Esophagus muscularis mucosa (tissue), 4 donors: ENCODE data around the gene QSOX2. TPM values are rescaled to one million over a fixed set of nuclear protein-coding genes. Genes with fewer than 3 reads are reported as not detected.

Experiments
- DNase-seq: peaks from one replicate; pipeline ENCODE4 v3.0.0-alpha.2; 2017; ENCODE audit errors: extremely low spot score
- H3K27ac ChIP-seq, 4 donors: fragments of 200-600 bp; sonication (generic); replicated peaks in 1 of 4; 1 replicate in 3 of 4; 2 replicates in 1 of 4; pipeline ENCODE4 v1.5.1; 2016 to 2019; ENCODE audit warnings: mild to moderate bottlenecking in 1 of 4
- H3K27me3 ChIP-seq, 4 donors: fragments of 200-600 bp; sonication (generic); one replicate each; pipeline versions ENCODE4 v1.5.1 to v1.6.0; 2016 to 2019
- H3K36me3 ChIP-seq, 4 donors: fragments of 200-600 bp; sonication (generic); one replicate each; pipeline ENCODE4 v1.5.1; 2016 to 2019
- H3K4me1 ChIP-seq, 4 donors: fragments of 200-600 bp; sonication (generic); one replicate each; pipeline ENCODE4 v1.5.1; 2016 to 2019
- H3K4me3 ChIP-seq, 4 donors: fragments of 200-600 bp; sonication (generic); 1 replicate in 2 of 4; 2 replicates in 2 of 4; pipeline ENCODE4 v1.5.1; 2016 to 2019; ENCODE audit warnings: mild to moderate bottlenecking in 4 of 4, moderate library complexity in 1 of 4
- H3K9me3 ChIP-seq, 4 donors: fragments of 200-600 bp; sonication (generic); 1 replicate in 3 of 4; 2 replicates in 1 of 4; pipeline ENCODE4 v1.5.1; 2016 to 2019
- CTCF ChIP-seq, 3 experiments: fragments of 200-600 bp in 2 of 3; fragments of 450-650 bp in 1 of 3; sonication (generic) in 2 of 3; IDR thresholded peaks; one replicate each; pipeline ENCODE4 v1.5.1; 2017 to 2019; ENCODE audit warnings: antibody characterized with exemption in 3 of 3, mild to moderate bottlenecking in 2 of 3, moderate library complexity in 1 of 3
- EP300 ChIP-seq: sonication (generic); formaldehyde crosslinking; IDR thresholded peaks from one replicate; pipeline ENCODE4 v1.6.1; 2017; ENCODE audit warnings: antibody characterized with exemption
- POLR2A ChIP-seq: fragments of 450-650 bp; IDR thresholded peaks from one replicate; pipeline ENCODE4 v1.6.1; 2017; ENCODE audit warnings: antibody characterized with exemption, moderate library complexity, mild to moderate bottlenecking, low read depth
- POLR2AphosphoS5 ChIP-seq, 2 donors: sonication (generic); formaldehyde crosslinking; IDR thresholded peaks; one replicate each; pipeline ENCODE4 v1.6.1; 2017; ENCODE audit warnings: antibody characterized with exemption in 2 of 2
- WGBS: methylation state at CpG from one replicate; pipeline ENCODE4 v1.1.5; 2018; 5-methylcytosine and 5-hydroxymethylcytosine counted together
- intact Hi-C: fragments of 100-400 bp; cut with DNase I; formaldehyde crosslinking; loops from one replicate; pipeline ENCODE4 v1.15.1; 2023
- total RNA-seq, 4 donors: library from RNA; depleted of rRNA; stranded (reverse); fragments of >200 nt; gene quantifications; one replicate each; pipeline versions ENCODE4 v1.1.0 to v1.2.1, GENCODE V29; 2016

QSOX2 gene
- total RNA-seq, 4 donors from 2014 or later, result 5.4 to 7.6 (median 6.3) TPM

- Histone ChIP-seq H3K36me3 (peaks cover 7 to 45% (median 30%) of the 10 kb centered on the region in 4 donors), H3K4me3 (no peak overlapping the region)
- 95% methylated on average over 17 of the region's 17 CpGs for WGBS
These were observed 10.4 kb downstream of the QSOX2 start for GRCh38 chr9:136235171-136235570.

GRCh38 chr9:136234597-136234996 is 11.0 kb downstream of the QSOX2 start:
- DNase-seq, result no peak
- no peak for TF ChIP-seq POLR2AphosphoS5 (IDR thresholded peaks at IDR 0.05)
- no peak for TF ChIP-seq POLR2A
- TF ChIP-seq EP300, result no peak
- no peak for TF ChIP-seq CTCF (IDR thresholded peaks at IDR 0.05)
- Histone ChIP-seq H3K4me3 (no peak overlapping the region), H3K4me1 (peaks cover 0 to 18% (median 9%) of the 10 kb centered on the region in 4 donors), H3K36me3 (peaks cover 7 to 45% (median 30%) of the 10 kb centered on the region in 4 donors), H3K27me3 (no peaks in the 10 kb centered on the region), H3K27ac (no peak overlapping the region), H3K9me3 (no peaks in the 10 kb centered on the region)
- intact Hi-C loops, result no loop called here
- WGBS, result 94% methylated on average over 21 of the region's 21 CpGs

More at GRCh38 chr9:136235171-136235570, 10.4 kb downstream of the QSOX2 start:
- Histone ChIP-seq H3K27me3 (no peaks in the 10 kb centered on the region), H3K4me1 (peaks cover 0 to 22% (median 14%) of the 10 kb centered on the region in 4 donors), H3K9me3 (no peaks in the 10 kb centered on the region), H3K27ac (no peak overlapping the region)
- TF ChIP-seq POLR2AphosphoS5 (IDR thresholded peaks at IDR 0.05) (no peak), CTCF (IDR thresholded peaks at IDR 0.05) (no peak), POLR2A (no peak), EP300 (no peak)
- DNase-seq, result no peak
- intact Hi-C loops, result no loop called here

GRCh38 chr9:136233868-136234267 is 11.7 kb downstream of the QSOX2 start:
- DNase-seq, result no peak
- Histone ChIP-seq H3K4me1 (peaks cover 0 to 10% (median 3%) of the 10 kb centered on the region in 4 donors), H3K36me3 (peaks cover 7 to 45% (median 30%) of the 10 kb centered on the region in 4 donors), H3K4me3 (no peak overlapping the region), H3K9me3 (no peaks in the 10 kb centered on the region), H3K27ac (no peak overlapping the region), H3K27me3 (no peaks in the 10 kb centered on the region)
- intact Hi-C loops, result no loop called here
- WGBS, result 86% methylated on average over 14 of the region's 14 CpGs
- no peak for TF ChIP-seq EP300
- no peak for TF ChIP-seq POLR2A
- TF ChIP-seq POLR2AphosphoS5 (IDR thresholded peaks at IDR 0.05), result no peak
- no peak for TF ChIP-seq CTCF (IDR thresholded peaks at IDR 0.05)

GRCh38 chr9:136233411-136233810 is 12.2 kb downstream of the QSOX2 start:
- Histone ChIP-seq H3K27me3 (no peaks in the 10 kb centered on the region), H3K9me3 (no peaks in the 10 kb centered on the region), H3K36me3 (peaks cover 7 to 45% (median 31%) of the 10 kb centered on the region in 4 donors), H3K4me1 (peaks cover 0 to 6% (median under 1%) of the 10 kb centered on the region in 4 donors), H3K4me3 (no peak overlapping the region), H3K27ac (no peak overlapping the region)
- TF ChIP-seq EP300 (no peak), POLR2A (no peak), CTCF (IDR thresholded peaks at IDR 0.05) (no peak), POLR2AphosphoS5 (IDR thresholded peaks at IDR 0.05) (no peak)
- DNase-seq, result no peak
- WGBS, result 87% methylated on average over 15 of the region's 15 CpGs
- intact Hi-C loops, result no loop called here

- H3K36me3 ChIP-seq, result peaks cover 7 to 45% (median 31%) of the 10 kb centered on the region in 4 donors
- 73% methylated on average over 10 of the region's 10 CpGs for whole genome bisulfite sequencing
- intact Hi-C loops, result no loop called here
- H3K4me3 ChIP-seq, result no peak overlapping the region
- TF ChIP-seq CTCF (IDR thresholded peaks at IDR 0.05), result no peak
- no peak for TF ChIP-seq POLR2A
- TF ChIP-seq POLR2AphosphoS5 (IDR thresholded peaks at IDR 0.05), result no peak
- TF ChIP-seq EP300, result no peak
- DNase-seq, result no peak
- H3K27me3 ChIP-seq, result no peaks in the 10 kb centered on the region
- no peaks in the 10 kb centered on the region for H3K9me3 ChIP-seq
- no peak overlapping the region for H3K27ac ChIP-seq
- H3K4me1 ChIP-seq, result peaks cover 0 to 1% (median 0%) of the 10 kb centered on the region in 4 donors
These were observed 12.6 kb downstream of the QSOX2 start for GRCh38 chr9:136232969-136233368.
